Stimulated activated CD8-positive, alpha-beta memory T cell treated with anti-CD3 and anti-CD28 coated beads, Interleukin-15, amount 100 ng/mL, for 24 hours (primary cell): ENCODE results near the gene STAT6.
"Not testable (repeated sequence)": the region's sequence is repeated elsewhere in the genome, so short reads cannot be mapped to it uniquely, and the experiment has no call there.

ENCODE experiments used
- DNase-seq: peaks from one replicate; pipeline ENCODE4 v3.0.0-alpha.2; 2020; ENCODE audit warnings: low read depth

STAT6 gene

GRCh38 chr12:57127101-57127725 is 16.1 kb upstream of the STAT6 start:
- no peak for DNase-seq

GRCh38 chr12:57126561-57126960 is 15.4 kb upstream of the STAT6 start:
- DNase-seq = no peak

GRCh38 chr12:57126061-57126460 is 14.9 kb upstream of the STAT6 start:
- DNase-seq = no peak

GRCh38 chr12:57124261-57124877 is 13.2 kb upstream of the STAT6 start:
- peak; percentile 27 for DNase-seq

- no peak for DNase-seq
These were observed 12.7 kb upstream of the STAT6 start for GRCh38 chr12:57123813-57124212.

GRCh38 chr12:57120718-57121117 is 9.6 kb upstream of the STAT6 start:
- not testable (repeated sequence) for DNase-seq

GRCh38 chr12:57119294-57120085 is 8.3 kb upstream of the STAT6 start:
- DNase-seq = no peak

- DNase-seq = no peak
These were observed 7.6 kb upstream of the STAT6 start for GRCh38 chr12:57118711-57119271.

- no peak for DNase-seq
These were observed 5.6 kb upstream of the STAT6 start for GRCh38 chr12:57116580-57117281.

- DNase-seq = peak; percentile 70
These were observed 1.5 kb upstream of the STAT6 start for GRCh38 chr12:57112492-57113294.

GRCh38 chr12:57110104-57111030 is 795 bp downstream of the STAT6 start:
- DNase-seq = peak; percentile 44

- no peak for DNase-seq
These were observed 1.7 kb downstream of the STAT6 start for GRCh38 chr12:57109207-57110103.

GRCh38 chr12:57107456-57108155 is 3.6 kb downstream of the STAT6 start:
- DNase-seq = no peak

GRCh38 chr12:57106021-57106708 is 5.0 kb downstream of the STAT6 start:
- DNase-seq = no peak

GRCh38 chr12:57105011-57105753 is 6.0 kb downstream of the STAT6 start:
- DNase-seq = no peak

GRCh38 chr12:57104292-57104910 is 6.8 kb downstream of the STAT6 start:
- DNase-seq = no peak

- DNase-seq = no peak
These were observed 7.3 kb downstream of the STAT6 start for GRCh38 chr12:57103856-57104255.
